HEK293 (cell line): ENCODE results near the gene LMO7.

ENCODE experiments used
- ZNF747 ChIP-seq: fragments of 450-650 bp; formaldehyde crosslinking; IDR thresholded peaks from 2 replicates; pipeline ENCODE4 v1.5.1; 2016; ENCODE audit warnings: missing biosample characterization, missing genetic modification characterization
- TF ChIP-seq, protein P1 (sequence below): fragments of 450-650 bp; formaldehyde crosslinking; IDR thresholded peaks from 2 replicates; pipeline ENCODE4 v1.5.1; 2016; ENCODE audit warnings: missing biosample characterization, missing genetic modification characterization, low read depth
- TF ChIP-seq, protein P2 (sequence below): fragments of 450-650 bp; formaldehyde crosslinking; IDR thresholded peaks from 2 replicates; pipeline ENCODE4 v1.5.1; 2016; ENCODE audit warnings: missing biosample characterization, missing genetic modification characterization

- TF ChIP-seq, protein P1, sequence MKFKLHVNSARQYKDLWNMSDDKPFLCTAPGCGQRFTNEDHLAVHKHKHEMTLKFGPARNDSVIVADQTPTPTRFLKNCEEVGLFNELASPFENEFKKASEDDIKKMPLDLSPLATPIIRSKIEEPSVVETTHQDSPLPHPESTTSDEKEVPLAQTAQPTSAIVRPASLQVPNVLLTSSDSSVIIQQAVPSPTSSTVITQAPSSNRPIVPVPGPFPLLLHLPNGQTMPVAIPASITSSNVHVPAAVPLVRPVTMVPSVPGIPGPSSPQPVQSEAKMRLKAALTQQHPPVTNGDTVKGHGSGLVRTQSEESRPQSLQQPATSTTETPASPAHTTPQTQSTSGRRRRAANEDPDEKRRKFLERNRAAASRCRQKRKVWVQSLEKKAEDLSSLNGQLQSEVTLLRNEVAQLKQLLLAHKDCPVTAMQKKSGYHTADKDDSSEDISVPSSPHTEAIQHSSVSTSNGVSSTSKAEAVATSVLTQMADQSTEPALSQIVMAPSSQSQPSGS (tag by site-specific recombination) = no peak
- TF ChIP-seq, protein P2, sequence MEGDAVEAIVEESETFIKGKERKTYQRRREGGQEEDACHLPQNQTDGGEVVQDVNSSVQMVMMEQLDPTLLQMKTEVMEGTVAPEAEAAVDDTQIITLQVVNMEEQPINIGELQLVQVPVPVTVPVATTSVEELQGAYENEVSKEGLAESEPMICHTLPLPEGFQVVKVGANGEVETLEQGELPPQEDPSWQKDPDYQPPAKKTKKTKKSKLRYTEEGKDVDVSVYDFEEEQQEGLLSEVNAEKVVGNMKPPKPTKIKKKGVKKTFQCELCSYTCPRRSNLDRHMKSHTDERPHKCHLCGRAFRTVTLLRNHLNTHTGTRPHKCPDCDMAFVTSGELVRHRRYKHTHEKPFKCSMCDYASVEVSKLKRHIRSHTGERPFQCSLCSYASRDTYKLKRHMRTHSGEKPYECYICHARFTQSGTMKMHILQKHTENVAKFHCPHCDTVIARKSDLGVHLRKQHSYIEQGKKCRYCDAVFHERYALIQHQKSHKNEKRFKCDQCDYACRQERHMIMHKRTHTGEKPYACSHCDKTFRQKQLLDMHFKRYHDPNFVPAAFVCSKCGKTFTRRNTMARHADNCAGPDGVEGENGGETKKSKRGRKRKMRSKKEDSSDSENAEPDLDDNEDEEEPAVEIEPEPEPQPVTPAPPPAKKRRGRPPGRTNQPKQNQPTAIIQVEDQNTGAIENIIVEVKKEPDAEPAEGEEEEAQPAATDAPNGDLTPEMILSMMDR (tag by site-specific recombination) = no peak
- no peak for TF ChIP-seq ZNF747 (tag by site-specific recombination)
These were observed 130.5 kb downstream of the LMO7 start for GRCh38 chr13:75766636-75767035.
